ENCODE data around the gene RARB.

RARB gene

GRCh38 chr3:25604107-25604805 lies 176.2 kb downstream of the RARB start:
- H3K4me3 ChIP-seq (replicated peaks; ENCODE audit: low read depth, low read length) = no peak overlapping the region
- peak; percentile 81 for DNase-seq (ENCODE audit: low read depth)
- TF ChIP-seq CTCF (IDR thresholded peaks at IDR 0.05; ENCODE audit: low read length, missing control alignments) = no peak

GRCh38 chr3:25610167-25610566 lies 182.1 kb downstream of the RARB start:
- no peak for DNase-seq (ENCODE audit: low read depth)
- H3K4me3 ChIP-seq (replicated peaks; ENCODE audit: low read depth, low read length) = no peak overlapping the region
- TF ChIP-seq CTCF (IDR thresholded peaks at IDR 0.05; ENCODE audit: low read length, missing control alignments) = no peak

- H3K4me3 ChIP-seq (replicated peaks; ENCODE audit: low read depth, low read length) = no peak overlapping the region
- no peak for DNase-seq (ENCODE audit: low read depth)
- no peak for TF ChIP-seq CTCF (IDR thresholded peaks at IDR 0.05; ENCODE audit: low read length, missing control alignments)
Observed at GRCh38 chr3:25610779-25611178, 182.7 kb downstream of the RARB start.

- DNase-seq (ENCODE audit: low read depth) = no peak
- TF ChIP-seq CTCF (IDR thresholded peaks at IDR 0.05; ENCODE audit: low read length, missing control alignments) = no peak
- H3K4me3 ChIP-seq (replicated peaks; ENCODE audit: low read depth, low read length) = no peak overlapping the region
Observed at GRCh38 chr3:25611193-25611592, 183.1 kb downstream of the RARB start.

GRCh38 chr3:25618028-25618427 lies 190.0 kb downstream of the RARB start:
- DNase-seq (ENCODE audit: low read depth) = no peak
- H3K4me3 ChIP-seq (replicated peaks; ENCODE audit: low read depth, low read length) = no peak overlapping the region
- TF ChIP-seq CTCF (IDR thresholded peaks at IDR 0.05; ENCODE audit: low read length, missing control alignments) = no peak

GRCh38 chr3:25619382-25619781 lies 191.3 kb downstream of the RARB start:
- no peak for DNase-seq (ENCODE audit: low read depth)
- H3K4me3 ChIP-seq (replicated peaks; ENCODE audit: low read depth, low read length) = no peak overlapping the region
- no peak for TF ChIP-seq CTCF (IDR thresholded peaks at IDR 0.05; ENCODE audit: low read length, missing control alignments)

GRCh38 chr3:25620493-25620892 lies 192.4 kb downstream of the RARB start:
- no peak overlapping the region for H3K4me3 ChIP-seq (replicated peaks; ENCODE audit: low read depth, low read length)
- no peak for TF ChIP-seq CTCF (IDR thresholded peaks at IDR 0.05; ENCODE audit: low read length, missing control alignments)
- DNase-seq (ENCODE audit: low read depth) = no peak
